Activated CD4-positive, alpha-beta T cell treated with anti-CD3 and anti-CD28 coated beads for 24 hours (primary cell): ENCODE data around the gene PLEKHO1.
"Not testable (repeated sequence)": the region's sequence is repeated elsewhere in the genome, so short reads cannot be mapped to it uniquely, and the experiment has no call there.

Experiments
- DNase-seq, 2 donors: peaks; one replicate each; pipeline ENCODE4 v3.0.0-alpha.2; 2020; ENCODE audit warnings: low read depth in 2 of 2

Gene PLEKHO1

GRCh38 chr1:150149271-150150132, at the start of gene PLEKHO1:
PLEKHO1 (plus strand) TSS chr1:150149916; CDS start chr1:150150258, 342 bp downstream.
- DNase-seq, result peak; percentile 64 to 67

GRCh38 chr1:150102986-150103385, 46.7 kb upstream of the PLEKHO1 start:
- DNase-seq, result no peak

GRCh38 chr1:150106341-150106740, 43.4 kb upstream of the PLEKHO1 start:
- DNase-seq, result no peak

GRCh38 chr1:150109586-150109985, 40.1 kb upstream of the PLEKHO1 start:
- DNase-seq, result no peak

- no peak for DNase-seq
Measured at GRCh38 chr1:150110116-150110515, 39.6 kb upstream of the PLEKHO1 start.

GRCh38 chr1:150111670-150112069, 38.0 kb upstream of the PLEKHO1 start:
- DNase-seq, result no peak

- DNase-seq, result no peak
Measured at GRCh38 chr1:150115121-150115520, 34.6 kb upstream of the PLEKHO1 start.

- no peak for DNase-seq
Measured at GRCh38 chr1:150118716-150119115, 31.0 kb upstream of the PLEKHO1 start.

- DNase-seq, result no peak
Measured at GRCh38 chr1:150121236-150121862, 28.4 kb upstream of the PLEKHO1 start.

- DNase-seq, result no peak
Measured at GRCh38 chr1:150126811-150127210, 22.9 kb upstream of the PLEKHO1 start.

- DNase-seq, result no peak
Measured at GRCh38 chr1:150127464-150127863, 22.3 kb upstream of the PLEKHO1 start.

- DNase-seq, result peak; percentile 21 to 28
Measured at GRCh38 chr1:150127868-150128267, 21.8 kb upstream of the PLEKHO1 start.

- DNase-seq, result no peak
Measured at GRCh38 chr1:150132372-150132771, 17.3 kb upstream of the PLEKHO1 start.

- DNase-seq, result no peak
Measured at GRCh38 chr1:150134537-150134936, 15.2 kb upstream of the PLEKHO1 start.

- DNase-seq, result not testable (repeated sequence)
Measured at GRCh38 chr1:150135400-150135799, 14.3 kb upstream of the PLEKHO1 start.

GRCh38 chr1:150138044-150138443, 11.7 kb upstream of the PLEKHO1 start:
- no peak for DNase-seq

GRCh38 chr1:150141452-150141851, 8.3 kb upstream of the PLEKHO1 start:
- no peak for DNase-seq

GRCh38 chr1:150142083-150142482, 7.6 kb upstream of the PLEKHO1 start:
- no peak for DNase-seq

GRCh38 chr1:150144606-150145005, 5.1 kb upstream of the PLEKHO1 start:
- no peak for DNase-seq

GRCh38 chr1:150146016-150146415, 3.7 kb upstream of the PLEKHO1 start:
- DNase-seq, result not testable (repeated sequence)

GRCh38 chr1:150146849-150147542, 2.7 kb upstream of the PLEKHO1 start:
- DNase-seq, result no peak

- DNase-seq, result no peak
Measured at GRCh38 chr1:150148837-150149270, 862 bp upstream of the PLEKHO1 start.
